GM19043 (cell line): ENCODE results near the gene RUNX1.

Experiments used
- ATAC-seq: cut with Tn5 transposase; IDR thresholded peaks from one replicate; pipeline ENCODE4 v1.9.1; 2021; ENCODE audit warnings: low read depth; ENCODE audit not compliant: unreplicated experiment

RUNX1 gene

GRCh38 chr21:34838956-34839820, 209.9 kb downstream of the RUNX1 start:
- no peak for ATAC-seq

DNA sequence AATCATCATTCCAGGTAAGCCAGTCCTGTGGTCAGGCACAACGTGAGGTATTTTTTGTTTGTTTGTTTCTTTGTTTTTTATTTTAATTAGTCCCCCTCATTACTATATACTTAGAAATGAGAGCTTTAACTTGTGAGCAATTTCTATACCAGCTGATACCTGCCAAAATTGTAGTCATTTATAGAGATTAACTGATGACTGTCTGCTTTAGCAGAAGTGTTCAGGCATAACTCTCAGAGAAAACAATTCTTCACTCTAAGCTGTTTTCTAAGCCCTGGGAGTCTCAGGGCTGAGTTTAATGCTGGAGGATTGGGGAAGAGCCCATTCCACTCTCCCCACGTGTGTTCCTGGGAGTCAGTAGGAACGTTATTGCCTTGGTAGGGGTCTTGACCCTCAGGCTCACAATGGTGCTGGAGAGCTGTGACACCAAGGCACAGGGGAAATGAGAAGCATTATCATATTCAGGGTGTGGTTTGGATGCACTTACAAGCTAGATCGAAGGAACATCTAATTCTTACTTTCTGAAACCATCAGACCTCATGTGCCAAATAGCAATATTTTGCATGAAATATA, 212.1 kb downstream of the RUNX1 start:
- no peak for ATAC-seq

- no peak for ATAC-seq
Observed at GRCh38 chr21:34836103-34836932, 212.8 kb downstream of the RUNX1 start.

GRCh38 chr21:34835526-34835925, 213.6 kb downstream of the RUNX1 start:
- ATAC-seq = no peak

DNA sequence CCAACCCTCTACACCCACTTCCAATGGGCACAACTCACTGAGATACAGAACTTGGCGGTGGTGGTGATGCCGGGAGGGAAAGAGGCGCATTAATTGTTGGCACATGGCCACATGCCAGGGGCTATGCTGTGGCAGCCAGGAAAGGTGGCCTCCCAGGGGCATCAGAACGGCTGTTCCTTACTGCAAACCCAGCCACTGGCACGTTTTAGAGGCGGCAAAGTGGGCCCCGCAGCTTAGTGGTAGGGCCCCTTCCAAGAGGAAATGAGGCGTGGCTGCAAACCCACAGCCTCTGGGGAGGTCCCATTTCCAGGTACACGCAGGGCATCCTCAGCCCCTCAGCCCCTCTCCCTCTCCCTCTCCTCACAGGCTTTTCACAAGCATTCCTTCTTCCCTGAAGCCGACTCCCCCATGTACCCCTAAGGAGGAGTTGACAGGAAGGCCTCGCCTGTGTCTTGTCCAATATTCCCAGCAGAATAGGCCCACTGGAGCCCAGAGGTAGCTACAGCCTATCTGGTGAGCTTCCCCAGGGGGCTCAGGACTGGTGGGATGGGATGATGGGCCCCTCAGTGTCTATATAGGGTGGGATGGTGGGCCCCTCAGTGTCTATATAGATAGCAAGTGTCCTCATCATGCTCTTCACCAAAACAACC, 214.1 kb downstream of the RUNX1 start:
- no peak for ATAC-seq

DNA sequence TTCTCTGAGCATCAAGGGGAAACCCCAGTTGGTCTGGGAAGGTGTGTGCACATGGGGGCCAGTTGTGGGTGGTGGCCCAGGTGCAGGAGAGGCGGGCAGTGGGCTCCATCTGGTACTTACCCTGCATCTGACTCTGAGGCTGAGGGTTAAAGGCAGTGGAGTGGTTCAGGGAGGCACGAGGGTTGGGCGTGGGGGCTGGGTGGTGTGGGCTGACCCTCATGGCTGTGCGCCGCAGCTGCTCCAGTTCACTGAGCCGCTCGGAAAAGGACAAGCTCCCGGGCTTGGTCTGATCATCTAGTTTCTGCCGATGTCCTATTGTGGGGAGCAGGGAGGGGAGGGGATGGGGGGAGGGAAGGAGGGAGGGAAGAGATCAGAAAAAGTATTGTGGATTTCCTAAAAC, 214.8 kb downstream of the RUNX1 start:
- ATAC-seq = no peak

GRCh38 chr21:34833465-34833864, 215.6 kb downstream of the RUNX1 start:
- ATAC-seq = no peak

GRCh38 chr21:34830386-34831170, 218.5 kb downstream of the RUNX1 start:
- no peak for ATAC-seq

DNA sequence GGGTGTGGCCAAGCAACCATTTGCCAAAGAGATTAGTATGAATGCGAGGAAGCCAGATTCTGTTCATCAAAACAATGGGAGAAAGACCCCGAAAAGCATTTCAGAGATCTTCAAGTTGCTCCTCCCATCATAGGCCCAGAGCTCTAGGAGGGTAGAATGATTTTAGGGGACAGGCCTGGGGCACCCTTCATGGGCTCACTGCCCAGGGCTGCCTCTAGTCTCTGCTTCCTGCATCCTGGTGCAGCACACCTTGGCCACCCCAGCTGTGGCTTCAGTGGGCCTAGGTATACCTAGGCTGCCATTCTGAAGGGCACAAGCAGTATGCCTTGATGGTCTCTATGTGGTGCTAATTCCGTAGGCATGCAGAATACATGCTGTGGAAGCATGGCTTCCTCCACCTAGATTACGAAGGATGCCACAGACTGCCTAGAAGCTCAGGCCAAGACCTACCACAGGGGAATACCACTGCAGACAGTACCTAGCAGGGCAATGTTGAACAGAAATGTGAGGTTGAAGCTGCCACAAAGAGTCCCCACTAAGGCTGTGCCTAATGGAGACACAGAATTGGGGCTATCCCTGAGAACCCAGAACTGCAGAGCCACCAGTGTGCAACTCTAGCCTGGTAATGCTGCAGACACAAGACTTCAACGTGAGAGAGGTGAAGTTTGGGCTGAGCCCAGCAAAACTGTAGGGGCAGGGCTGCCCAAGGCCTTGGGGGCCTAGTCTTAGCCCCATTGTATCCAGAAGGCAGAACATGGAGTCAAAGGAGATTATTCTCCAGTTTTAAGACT, 221.5 kb downstream of the RUNX1 start:
- ATAC-seq = no peak

- no peak for ATAC-seq
Observed at GRCh38 chr21:34826836-34827235, 222.3 kb downstream of the RUNX1 start.

- no peak for ATAC-seq
Observed at GRCh38 chr21:34825948-34826548, 223.1 kb downstream of the RUNX1 start.

GRCh38 chr21:34825101-34825500, 224.0 kb downstream of the RUNX1 start:
- no peak for ATAC-seq

DNA sequence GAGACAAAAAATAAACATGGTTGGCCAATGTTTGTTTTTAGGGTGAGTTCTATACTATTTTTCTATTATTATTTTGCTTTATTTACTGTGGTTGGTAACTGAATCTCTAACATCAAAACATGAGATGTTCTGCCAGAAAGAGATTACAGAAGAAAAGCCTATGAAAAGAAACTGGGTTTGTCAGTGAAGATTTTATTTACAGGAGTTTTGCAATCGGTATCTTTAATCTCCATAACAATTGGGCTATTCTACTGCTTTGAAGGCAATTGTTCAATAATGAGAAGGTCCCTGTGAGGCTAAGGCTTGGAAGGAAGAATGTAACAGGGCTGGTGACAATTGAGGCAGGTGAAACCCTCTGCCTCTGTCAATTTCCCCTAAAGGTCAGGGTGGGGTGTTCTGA, 224.8 kb downstream of the RUNX1 start:
- ATAC-seq = no peak

GRCh38 chr21:34822942-34823341, 226.2 kb downstream of the RUNX1 start:
- ATAC-seq = no peak

DNA sequence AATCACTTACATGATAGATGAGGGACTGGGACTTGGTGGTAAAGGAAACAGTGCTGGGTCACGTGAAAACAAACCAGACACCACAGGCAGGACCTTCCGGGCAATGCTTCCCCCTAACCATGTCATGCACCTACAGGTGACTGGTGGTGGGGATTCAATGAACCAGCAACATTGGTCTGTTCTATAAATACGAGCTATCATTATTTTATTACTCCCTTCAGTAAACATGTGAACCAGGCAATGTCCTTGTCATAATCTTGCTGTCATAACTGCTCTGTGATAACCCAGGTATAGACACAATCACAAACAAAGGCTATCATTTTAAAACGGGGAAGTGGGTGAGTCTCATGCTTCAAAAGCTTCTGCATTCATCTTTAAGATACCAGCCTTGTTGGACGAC, 226.9 kb downstream of the RUNX1 start:
- ATAC-seq = no peak

DNA sequence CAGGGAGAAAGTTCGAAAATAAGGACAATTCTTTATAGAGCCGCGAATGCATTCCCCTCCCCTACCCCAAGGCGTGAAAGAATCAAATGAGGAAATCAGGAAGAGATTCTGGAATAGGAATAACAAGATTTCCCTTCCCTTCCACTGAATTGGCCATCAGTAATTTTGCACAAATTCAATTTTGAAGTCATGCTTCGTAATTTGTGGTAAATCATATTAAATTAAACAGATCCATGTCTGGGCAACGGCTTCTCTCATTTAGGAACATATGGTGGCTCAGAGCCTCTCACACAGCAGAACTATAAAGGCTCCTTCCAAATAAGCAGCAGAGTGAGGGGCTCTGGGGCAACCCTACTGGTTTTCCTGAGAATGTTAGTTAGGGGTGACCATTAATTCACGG, 227.4 kb downstream of the RUNX1 start:
- ATAC-seq = no peak

DNA sequence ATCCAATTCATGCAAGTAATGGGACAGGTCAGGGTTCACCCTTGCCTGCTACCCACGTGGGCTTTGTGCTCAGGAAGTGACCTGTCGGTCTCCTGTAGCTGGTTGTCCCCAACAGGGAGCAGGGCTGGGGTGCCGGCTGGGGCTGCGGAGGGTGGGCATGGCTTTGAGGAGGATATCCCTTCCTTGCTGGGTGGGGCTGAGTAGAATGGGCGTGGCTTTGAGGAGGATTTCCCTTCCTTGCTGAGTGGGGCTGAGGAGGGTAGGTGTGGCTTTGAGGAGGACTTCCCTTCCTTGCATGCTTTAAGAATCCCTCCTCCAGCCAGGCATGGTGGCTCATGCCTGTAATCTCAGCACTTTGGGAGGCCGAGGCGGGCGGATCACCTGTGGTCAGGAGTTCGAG, 229.1 kb downstream of the RUNX1 start:
- no peak for ATAC-seq

GRCh38 chr21:34819357-34819999, 229.6 kb downstream of the RUNX1 start:
- ATAC-seq = no peak
